ENCODE measurements around the gene MAF.

The MAF gene

DNA sequence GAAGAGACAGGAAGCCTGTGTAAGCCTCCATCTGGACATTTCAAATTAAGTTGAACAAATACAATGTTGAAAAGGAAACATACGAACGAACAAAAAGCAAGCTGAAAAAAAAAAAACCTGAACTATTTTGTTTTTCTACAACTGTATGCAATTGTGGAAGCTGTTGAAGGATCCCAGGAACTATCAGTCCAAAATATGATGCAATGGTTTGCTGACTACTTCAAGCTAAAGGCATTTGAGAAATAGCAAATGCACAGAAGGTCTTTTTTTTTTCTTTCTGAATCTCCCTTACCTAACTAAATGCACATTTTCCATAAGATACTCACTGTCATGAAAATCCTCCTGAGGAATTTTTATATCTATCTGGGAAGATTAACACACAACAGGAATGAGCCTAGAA is 40.2 kb downstream of the MAF start:
- TF ChIP-seq, protein P1, sequence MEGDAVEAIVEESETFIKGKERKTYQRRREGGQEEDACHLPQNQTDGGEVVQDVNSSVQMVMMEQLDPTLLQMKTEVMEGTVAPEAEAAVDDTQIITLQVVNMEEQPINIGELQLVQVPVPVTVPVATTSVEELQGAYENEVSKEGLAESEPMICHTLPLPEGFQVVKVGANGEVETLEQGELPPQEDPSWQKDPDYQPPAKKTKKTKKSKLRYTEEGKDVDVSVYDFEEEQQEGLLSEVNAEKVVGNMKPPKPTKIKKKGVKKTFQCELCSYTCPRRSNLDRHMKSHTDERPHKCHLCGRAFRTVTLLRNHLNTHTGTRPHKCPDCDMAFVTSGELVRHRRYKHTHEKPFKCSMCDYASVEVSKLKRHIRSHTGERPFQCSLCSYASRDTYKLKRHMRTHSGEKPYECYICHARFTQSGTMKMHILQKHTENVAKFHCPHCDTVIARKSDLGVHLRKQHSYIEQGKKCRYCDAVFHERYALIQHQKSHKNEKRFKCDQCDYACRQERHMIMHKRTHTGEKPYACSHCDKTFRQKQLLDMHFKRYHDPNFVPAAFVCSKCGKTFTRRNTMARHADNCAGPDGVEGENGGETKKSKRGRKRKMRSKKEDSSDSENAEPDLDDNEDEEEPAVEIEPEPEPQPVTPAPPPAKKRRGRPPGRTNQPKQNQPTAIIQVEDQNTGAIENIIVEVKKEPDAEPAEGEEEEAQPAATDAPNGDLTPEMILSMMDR (IDR thresholded peaks at IDR 0.05; ENCODE audit: low read depth, low read length), result no peak
- no peak for DNase-seq (ENCODE audit: low read depth in 2 of 2)
- no peak overlapping the region for H3K4me3 ChIP-seq (replicated peaks in 1 of 2; ENCODE audit: low read depth in 2 of 2, low read length in 2 of 2)

DNA sequence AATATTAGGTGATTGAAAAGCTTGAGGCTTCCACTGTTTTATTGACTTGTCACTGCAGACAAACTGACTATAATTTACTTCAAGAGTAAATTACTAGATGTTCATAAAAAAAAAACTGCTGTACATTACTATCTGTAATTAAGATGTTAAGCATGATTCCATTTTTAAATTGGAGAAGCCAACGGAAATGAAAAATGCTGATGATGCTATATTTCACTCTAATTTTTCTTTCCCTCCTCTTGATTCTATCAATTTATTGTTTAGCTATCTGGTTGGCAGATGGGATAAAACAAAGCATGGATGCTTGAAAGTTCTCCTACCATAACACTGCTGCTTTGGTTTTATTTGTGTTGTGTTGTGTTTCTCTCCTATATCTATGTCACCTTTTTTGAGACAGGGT is 41.0 kb downstream of the MAF start:
- TF ChIP-seq, protein P1 (IDR thresholded peaks at IDR 0.05; ENCODE audit: low read depth, low read length), result no peak
- DNase-seq (ENCODE audit: low read depth in 2 of 2), result no peak
- H3K4me3 ChIP-seq (replicated peaks in 1 of 2; ENCODE audit: low read depth in 2 of 2, low read length in 2 of 2), result no peak overlapping the region

DNA sequence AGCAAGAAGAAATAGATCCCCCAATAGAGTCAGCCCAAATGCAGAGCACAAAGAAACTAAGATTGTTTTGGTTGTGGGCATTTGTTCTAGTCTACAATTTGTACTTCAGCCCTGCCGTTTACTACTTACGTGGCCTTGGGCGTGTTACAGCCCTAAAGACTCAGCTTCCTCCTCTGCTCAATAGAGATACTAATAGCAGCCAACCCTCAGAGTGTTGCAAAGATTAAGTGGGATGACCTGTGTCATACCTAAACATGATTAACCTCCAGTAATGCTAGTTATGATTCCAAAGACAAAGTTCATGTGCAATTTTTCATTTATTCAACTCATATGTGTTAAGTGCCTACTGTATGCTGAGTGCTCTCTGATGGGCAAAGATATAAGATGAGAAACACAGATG is 43.1 kb downstream of the MAF start:
- no peak overlapping the region for H3K4me3 ChIP-seq (replicated peaks in 1 of 2; ENCODE audit: low read depth in 2 of 2, low read length in 2 of 2)
- TF ChIP-seq, protein P1 (IDR thresholded peaks at IDR 0.05; ENCODE audit: low read depth, low read length), result no peak
- DNase-seq (ENCODE audit: low read depth in 2 of 2), result no peak

DNA sequence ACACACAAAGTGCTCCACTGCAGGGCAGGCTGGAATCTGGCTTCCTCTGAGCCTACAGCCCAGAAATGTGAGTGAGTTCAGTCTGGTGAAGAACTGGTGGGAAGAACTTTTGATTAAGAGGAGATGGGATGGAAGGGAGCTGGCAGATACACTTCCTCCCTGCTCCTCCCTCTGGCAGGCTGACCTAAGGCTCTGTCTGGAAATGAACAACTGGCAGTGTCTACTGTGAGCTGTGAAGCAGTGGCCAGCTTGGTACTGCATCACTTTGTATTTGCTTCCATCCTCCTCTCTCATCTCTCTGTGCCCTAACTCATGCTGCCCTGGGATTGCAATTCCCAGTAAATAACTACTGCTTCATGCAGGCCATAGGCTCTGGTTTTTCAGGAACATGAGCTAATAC is 45.6 kb downstream of the MAF start:
- DNase-seq (ENCODE audit: low read depth in 2 of 2), result no peak
- H3K4me3 ChIP-seq (replicated peaks in 1 of 2; ENCODE audit: low read depth in 2 of 2, low read length in 2 of 2), result no peak overlapping the region
- TF ChIP-seq, protein P1 (IDR thresholded peaks at IDR 0.05; ENCODE audit: low read depth, low read length), result no peak

DNA sequence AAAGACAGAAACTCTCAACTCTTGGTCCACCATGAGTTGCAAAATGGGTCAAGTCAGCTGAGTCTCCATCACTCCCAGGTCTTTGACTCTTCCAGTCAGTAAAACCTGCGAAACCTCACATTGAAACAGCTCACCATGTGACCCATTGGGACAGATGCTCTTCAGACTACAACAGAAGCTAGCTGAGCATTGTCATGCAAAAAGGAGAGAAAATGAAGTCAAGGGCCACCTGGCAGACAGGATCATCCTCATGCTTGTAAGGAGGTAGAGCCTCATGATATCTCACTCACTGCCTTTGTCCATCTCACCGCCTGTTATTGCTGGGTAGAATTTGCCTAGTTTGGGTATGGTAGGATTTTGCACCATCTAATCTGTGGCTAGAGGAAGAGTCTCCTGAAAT is 50.2 kb downstream of the MAF start:
- no peak for DNase-seq (ENCODE audit: low read depth in 2 of 2)
- TF ChIP-seq, protein P1 (IDR thresholded peaks at IDR 0.05; ENCODE audit: low read depth, low read length), result no peak
- no peak overlapping the region for H3K4me3 ChIP-seq (replicated peaks in 1 of 2; ENCODE audit: low read depth in 2 of 2, low read length in 2 of 2)

DNA sequence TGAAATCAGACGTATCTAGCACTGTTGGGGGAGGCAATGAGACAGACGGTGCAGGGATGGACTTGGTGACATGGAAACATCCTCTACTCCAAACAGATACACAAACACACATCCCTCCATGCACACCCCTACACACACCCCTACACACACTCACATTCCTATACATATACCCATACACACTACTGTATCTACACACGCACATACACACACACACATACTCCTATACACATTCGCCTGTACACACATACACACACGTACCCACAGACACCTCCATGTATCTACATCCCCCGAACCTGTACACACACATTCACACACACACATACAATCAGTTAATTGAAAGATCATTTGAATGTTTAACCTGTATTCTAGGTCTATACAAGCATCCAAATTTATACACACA is 53.5 kb downstream of the MAF start:
- no peak overlapping the region for H3K4me3 ChIP-seq (replicated peaks in 1 of 2; ENCODE audit: low read depth in 2 of 2, low read length in 2 of 2)
- no peak for DNase-seq (ENCODE audit: low read depth in 2 of 2)
- TF ChIP-seq, protein P1 (IDR thresholded peaks at IDR 0.05; ENCODE audit: low read depth, low read length), result no peak

Measured in cardiac fibroblast (primary cell).